Body of pancreas (tissue), 4 donors: ENCODE results near the gene QRICH1.

Source experiments
- CTCF ChIP-seq, 7 experiments: fragments of 450-650 bp in 4 of 7; fragments of 200-600 bp in 3 of 7; sonication (generic) in 3 of 7; IDR thresholded peaks; one replicate each; pipeline ENCODE4 v1.5.1; 2016 to 2019; ENCODE audit warnings: antibody characterized with exemption in 7 of 7
- POLR2A ChIP-seq, 3 donors: fragments of 450-650 bp; IDR thresholded peaks; one replicate each; pipeline ENCODE4 v1.6.1; 2016; ENCODE audit warnings: antibody characterized with exemption in 3 of 3, mild to moderate bottlenecking in 2 of 3

GRCh38 chr3:49021813-49022687 lies 71.8 kb downstream of the QRICH1 start, which contains the start of gene NDUFAF3:
- TF ChIP-seq CTCF (IDR thresholded peaks at IDR 0.05): peak; percentile 95 to 99 (median 98)
- peak; percentile 54 to 94 (median 69) for TF ChIP-seq POLR2A (IDR thresholded peaks at IDR 0.05)
